B cell (primary cell): Measurements from ENCODE around the gene SPEF1. TPM values are rescaled to one million over a fixed set of nuclear protein-coding genes. Genes with fewer than 3 reads are reported as not detected.

Experiments
- ATAC-seq: fragments of 200-7000 bp; cut with Tn5 transposase; one replicate; pipeline ENCODE4 v1.10.0; 2021; ENCODE audit warnings: low read depth, mild to moderate bottlenecking, moderate number of reproducible peaks, moderate library complexity
- CTCF ChIA-PET: fragments of 350-600 bp; sonication (Branson Sonifier 250); formaldehyde crosslinking; loops from one replicate; lab custom pipeline; 2021; ENCODE audit warnings: antibody characterized with exemption, inconsistent platforms; lab: Charles Lee
- POLR2A ChIA-PET: fragments of 350-600 bp; sonication (Branson Sonifier 250); formaldehyde crosslinking; loops from one replicate; lab custom pipeline; 2021; ENCODE audit warnings: antibody characterized with exemption; lab: Charles Lee
- DNase-seq: peaks from one replicate; pipeline ENCODE4 v3.0.0; 2013
- H2AFZ ChIP-seq: 2 replicates; pipeline ENCODE4 v1.6.1; 2012; ENCODE audit warnings: mild to moderate bottlenecking, low read depth, low read length; ENCODE audit not compliant: insufficient read depth, poor library complexity, severe bottlenecking
- H3K27ac ChIP-seq, 2 donors: 1 replicate in 1 of 2; 2 replicates in 1 of 2; pipeline ENCODE4 v1.5.1; 2012 to 2013; ENCODE audit warnings: low read length in 2 of 2, mild to moderate bottlenecking in 2 of 2, moderate library complexity in 1 of 2
- H3K27me3 ChIP-seq, 4 experiments: fragments of 200-600 bp in 1 of 4; sonication (generic) in 1 of 4; replicated peaks in 1 of 4; 1 replicate in 2 of 4; 2 replicates in 2 of 4; pipeline versions ENCODE4 v1.6.1 to v1.7.0; 2013 to 2016; ENCODE audit warnings: low read length in 3 of 4, mild to moderate bottlenecking in 2 of 4, mixed read lengths in 1 of 4, moderate library complexity in 1 of 4; ENCODE audit not compliant: insufficient read depth in 4 of 4, control insufficient read depth in 3 of 4; ENCODE audit errors: control extremely low read depth in 1 of 4
- H3K36me3 ChIP-seq, 2 experiments: replicated peaks in 1 of 2; 1 replicate in 1 of 2; 2 replicates in 1 of 2; pipeline versions ENCODE4 v1.6.1 to v1.7.1; 2013; ENCODE audit warnings: low read length in 1 of 2; ENCODE audit not compliant: insufficient read depth in 2 of 2, control insufficient read depth in 1 of 2; ENCODE audit errors: control extremely low read depth in 1 of 2, extremely low read depth in 1 of 2
- H3K4me1 ChIP-seq, 2 donors: fragments of 200-600 bp in 1 of 2; sonication (generic) in 1 of 2; 1 replicate in 1 of 2; 2 replicates in 1 of 2; pipeline versions ENCODE4 v1.5.1 to v1.6.1; 2013 to 2017; ENCODE audit warnings: low read length in 2 of 2; ENCODE audit not compliant: control insufficient read depth in 2 of 2, insufficient read depth in 2 of 2
- H3K4me2 ChIP-seq: replicated peaks from 2 replicates; pipeline ENCODE3; 2012; ENCODE audit warnings: mild to moderate bottlenecking, low read depth, low read length; ENCODE audit not compliant: poor library complexity, severe bottlenecking
- H3K4me3 ChIP-seq, 5 experiments: fragments of 200-600 bp in 1 of 5; sonication (generic) in 1 of 5; 1 replicate in 3 of 5; 2 replicates in 2 of 5; pipeline versions ENCODE4 v1.5.1 to v1.7.0; 2011 to 2016; ENCODE audit warnings: low read length in 4 of 5, mild to moderate bottlenecking in 4 of 5, low read depth in 2 of 5, control low read depth in 1 of 5, moderate library complexity in 1 of 5; ENCODE audit not compliant: insufficient read depth in 1 of 5; ENCODE audit errors: control extremely low read depth in 1 of 5, extremely low read depth in 1 of 5
- H3K79me2 ChIP-seq: fragments of 200-600 bp; sonication (generic); one replicate; pipeline ENCODE4 v1.6.0; 2016; ENCODE audit warnings: low read length; ENCODE audit not compliant: control insufficient read depth, insufficient read depth
- H3K9ac ChIP-seq: fragments of 200-600 bp; sonication (generic); 2 replicates; pipeline ENCODE4 v1.6.1; 2017; ENCODE audit warnings: mild to moderate bottlenecking, low read length, moderate library complexity
- H3K9me3 ChIP-seq, 3 donors: one replicate each; pipeline versions ENCODE4 v1.6.1 to v1.7.1; 2013; ENCODE audit warnings: low read length in 2 of 3; ENCODE audit not compliant: control insufficient read depth in 2 of 3, insufficient read depth in 1 of 3; ENCODE audit errors: control extremely low read depth in 1 of 3
- H4K20me1 ChIP-seq: 2 replicates; pipeline ENCODE4 v1.6.0; 2012; ENCODE audit warnings: mild to moderate bottlenecking, low read length; ENCODE audit not compliant: insufficient read depth, control insufficient read depth, poor library complexity, severe bottlenecking
- H3K27ac Mint-ChIP-seq: one replicate; pipeline ENCODE4 v1.8.0; 2021; ENCODE audit warnings: mixed read lengths
- H3K27me3 Mint-ChIP-seq: one replicate; pipeline ENCODE4 v1.8.0; 2021; ENCODE audit warnings: mixed read lengths
- H3K4me1 Mint-ChIP-seq: one replicate; pipeline ENCODE4 v1.8.0; 2021; ENCODE audit warnings: mixed read lengths
- H3K4me3 Mint-ChIP-seq: one replicate; pipeline ENCODE4 v1.8.0; 2021; ENCODE audit warnings: mixed read lengths
- H3K9me3 Mint-ChIP-seq: one replicate; pipeline ENCODE4 v1.8.0; 2022; ENCODE audit warnings: mixed read lengths; ENCODE audit not compliant: insufficient read depth
- EZH2 ChIP-seq: IDR thresholded peaks from 2 replicates; pipeline ENCODE4 v1.6.1; 2012; ENCODE audit warnings: borderline replicate concordance, low read depth, mild to moderate bottlenecking, moderate library complexity, low read length; ENCODE audit not compliant: insufficient read depth, poor library complexity, severe bottlenecking
- WGBS: methylation state at CpG from one replicate; pipeline ENCODE4 v1.1.5; 2013; ENCODE audit warnings: missing lambda C conversion rate; ENCODE audit not compliant: insufficient coverage; 5-methylcytosine and 5-hydroxymethylcytosine counted together
- intact Hi-C: fragments of 100-400 bp; cut with micrococcal nuclease; formaldehyde crosslinking; loops from one replicate; pipeline ENCODE4 v1.10.0; 2022
- polyA plus RNA-seq: library from polyadenylated mRNA; depleted of rRNA; stranded (reverse); fragments of >200 nt; gene quantifications from 2 replicates; pipeline ENCODE4 v1.2.3, GENCODE V29; 2012
- total RNA-seq, 2 donors: library from RNA; stranded (reverse); fragments of 120-200 nt in 1 of 2; gene quantifications; 1 replicate in 1 of 2; 2 replicates in 1 of 2; pipeline versions ENCODE4 v1.2.3 to v1.2.4, GENCODE V29; 2013 to 2022
- TF ChIP-seq, protein P1 (sequence below): fragments of 200-600 bp; IDR thresholded peaks from one replicate; pipeline ENCODE4 v1.8.0; 2022; ENCODE audit warnings: antibody characterized with exemption, mild to moderate bottlenecking

SPEF1 gene
- total and polyA plus RNA-seq, 2 donors (not counting 1 experiment from before 2014, with no cell fraction given), result not detected

DNA sequence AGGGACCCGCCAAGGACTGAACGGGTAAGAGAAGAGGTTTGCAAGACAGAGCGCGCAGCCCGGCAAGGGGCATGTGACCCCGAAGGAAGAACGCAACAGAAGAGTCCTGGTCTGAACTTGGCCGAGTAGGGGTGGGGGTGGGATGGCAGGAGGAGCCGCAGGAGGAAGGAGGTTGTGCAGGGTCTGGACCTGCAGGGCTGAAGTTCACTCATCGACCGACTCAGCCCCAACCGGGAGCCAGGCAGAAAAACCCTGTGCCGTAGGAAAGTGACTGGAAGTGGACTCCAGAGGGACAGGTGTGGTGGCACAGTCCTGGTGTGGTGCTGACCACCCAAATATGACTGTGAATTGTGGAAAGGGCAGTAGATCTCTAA is 28.9 kb downstream of the SPEF1 start:
- Histone ChIP-seq H3K36me3 (no peaks in the 10 kb centered on the region), H3K4me2 (peak overlapping the region; percentile 82), H3K4me3 (peak overlapping the region in 3 of 5 experiments; percentile 50 to 56 (median 51)), H3K9ac (peak overlapping the region; percentile 54), H2AFZ (peak overlapping the region; percentile 75), H4K20me1 (no peaks in the 10 kb centered on the region), H3K79me2 (peaks cover 3% of the 10 kb centered on the region), H3K27me3 (no peaks in the 10 kb centered on the region), H3K27ac (no peak overlapping the region), H3K9me3 (no peaks in the 10 kb centered on the region), H3K4me1 (peaks cover 0 to 12% of the 10 kb centered on the region in 2 donors)
- Mint-ChIP-seq H3K27me3 (peaks cover 2% of the 10 kb centered on the region), H3K4me1 (peaks cover 7% of the 10 kb centered on the region), H3K4me3 (peak overlapping the region; percentile 85), H3K27ac (peak overlapping the region; percentile 85), H3K9me3 (no peaks in the 10 kb centered on the region)
- ATAC-seq (no peak), DNase-seq (no peak)
- WGBS, result 61% methylated on average over 10 of the region's 13 CpGs
- intact Hi-C loops, result loop anchor here (5.0 kb wide), 1 partner anchor 320 kb away; no protein-coding TSS in a partner anchor
- ChIA-PET POLR2A (no interaction called here), CTCF (interaction anchor here (0.5 to 3.9 kb wide), 11 partner anchors 10 to 333 kb away, joined by 3 to 47 read pairs (median 3); partner anchors contain the start of genes ADISSP, CENPB and SPEF1)
- TF ChIP-seq, protein P1, sequence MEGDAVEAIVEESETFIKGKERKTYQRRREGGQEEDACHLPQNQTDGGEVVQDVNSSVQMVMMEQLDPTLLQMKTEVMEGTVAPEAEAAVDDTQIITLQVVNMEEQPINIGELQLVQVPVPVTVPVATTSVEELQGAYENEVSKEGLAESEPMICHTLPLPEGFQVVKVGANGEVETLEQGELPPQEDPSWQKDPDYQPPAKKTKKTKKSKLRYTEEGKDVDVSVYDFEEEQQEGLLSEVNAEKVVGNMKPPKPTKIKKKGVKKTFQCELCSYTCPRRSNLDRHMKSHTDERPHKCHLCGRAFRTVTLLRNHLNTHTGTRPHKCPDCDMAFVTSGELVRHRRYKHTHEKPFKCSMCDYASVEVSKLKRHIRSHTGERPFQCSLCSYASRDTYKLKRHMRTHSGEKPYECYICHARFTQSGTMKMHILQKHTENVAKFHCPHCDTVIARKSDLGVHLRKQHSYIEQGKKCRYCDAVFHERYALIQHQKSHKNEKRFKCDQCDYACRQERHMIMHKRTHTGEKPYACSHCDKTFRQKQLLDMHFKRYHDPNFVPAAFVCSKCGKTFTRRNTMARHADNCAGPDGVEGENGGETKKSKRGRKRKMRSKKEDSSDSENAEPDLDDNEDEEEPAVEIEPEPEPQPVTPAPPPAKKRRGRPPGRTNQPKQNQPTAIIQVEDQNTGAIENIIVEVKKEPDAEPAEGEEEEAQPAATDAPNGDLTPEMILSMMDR, result no peak
- no peak for TF ChIP-seq EZH2

- no peak overlapping the region for H3K27ac ChIP-seq
- H3K36me3 ChIP-seq, result no peaks in the 10 kb centered on the region
- H3K9me3 ChIP-seq, result no peaks in the 10 kb centered on the region
- DNase-seq, result peak; percentile 62
- peak overlapping the region in 4 of 5 experiments; percentile 19 to 56 (median 50) for H3K4me3 ChIP-seq
- POLR2A ChIA-PET, result no interaction called here
- 57% methylated on average over 95 of the region's 95 CpGs for WGBS
- peak overlapping the region; percentile 54 for H3K9ac ChIP-seq
- CTCF ChIA-PET, result interaction anchor here (0.5 to 3.9 kb wide), 7 partner anchors 15 to 328 kb away, joined by 3 to 47 read pairs (median 3); partner anchors contain the start of gene ADISSP
- peaks cover 5% of the 10 kb centered on the region for H3K27me3 Mint-ChIP-seq
- ATAC-seq, result peak; percentile 84
- H3K4me2 ChIP-seq, result peak overlapping the region; percentile 82
- no peaks in the 10 kb centered on the region for H3K9me3 Mint-ChIP-seq
- peaks cover 7% of the 10 kb centered on the region for H3K4me1 Mint-ChIP-seq
- H3K27me3 ChIP-seq, result peaks cover 0 to 5% (median 0%) of the 10 kb centered on the region in 4 experiments
- peak overlapping the region; percentile 75 for H2AFZ ChIP-seq
- peaks cover 0 to 12% of the 10 kb centered on the region in 2 donors for H3K4me1 ChIP-seq
- peak overlapping the region; percentile 85 for H3K27ac Mint-ChIP-seq
- H3K79me2 ChIP-seq, result peaks cover 3% of the 10 kb centered on the region
- H4K20me1 ChIP-seq, result no peaks in the 10 kb centered on the region
- intact Hi-C loops, result loop anchor here (5.0 kb wide), 1 partner anchor 320 kb away; no protein-coding TSS in a partner anchor
- TF ChIP-seq EZH2, result no peak
- TF ChIP-seq, protein P1, result no peak
- peak overlapping the region; percentile 85 for H3K4me3 Mint-ChIP-seq
These were observed 29.4 kb downstream of the SPEF1 start for GRCh38 chr20:3751675-3752385.
